Astrocyte of the cerebellum (primary cell): Measurements from ENCODE around the gene PRKACG.

Source experiments
- DNase-seq: peaks from one replicate; pipeline ENCODE4 v3.0.0-alpha.2; 2011; ENCODE audit warnings: low read depth
- H3K4me3 ChIP-seq: 2 replicates; pipeline ENCODE4 v1.5.1; 2011; ENCODE audit warnings: mild to moderate bottlenecking, low read depth, low read length, moderate library complexity
- CTCF ChIP-seq: IDR thresholded peaks from 2 replicates; pipeline ENCODE4 v1.5.1; 2012; ENCODE audit warnings: low read length, low read depth, moderate library complexity, mild to moderate bottlenecking; ENCODE audit errors: missing control alignments
- in situ Hi-C: cut with HindIII; loops from 2 replicates; pipeline ENCODE4 v1.10.0; 2017; ENCODE audit warnings: low sequenced_read_pairs

Gene PRKACG

DNA sequence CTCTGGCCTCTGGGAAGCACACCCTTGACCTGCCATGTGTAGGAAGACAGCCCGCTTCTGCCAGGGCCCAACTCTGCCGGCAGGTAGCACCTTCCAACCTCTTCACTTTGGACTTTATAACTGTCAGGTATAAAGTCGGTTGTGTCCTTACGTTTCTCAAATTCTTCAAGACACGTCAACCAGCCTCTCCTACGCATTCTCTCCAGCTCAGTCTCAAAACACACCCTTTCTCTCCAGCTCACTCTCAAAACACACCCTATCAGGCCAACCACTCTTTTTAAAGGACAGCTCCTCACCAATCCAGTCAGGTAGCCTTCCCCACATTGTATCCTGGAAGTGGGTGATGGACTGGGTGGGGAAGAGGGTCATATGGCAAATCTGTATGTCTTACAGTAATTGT is 35.2 kb upstream of the PRKACG start:
- DNase-seq = no peak
- TF ChIP-seq CTCF = no peak
- in situ Hi-C loops = no loop called here
- H3K4me3 ChIP-seq = no peak overlapping the region

DNA sequence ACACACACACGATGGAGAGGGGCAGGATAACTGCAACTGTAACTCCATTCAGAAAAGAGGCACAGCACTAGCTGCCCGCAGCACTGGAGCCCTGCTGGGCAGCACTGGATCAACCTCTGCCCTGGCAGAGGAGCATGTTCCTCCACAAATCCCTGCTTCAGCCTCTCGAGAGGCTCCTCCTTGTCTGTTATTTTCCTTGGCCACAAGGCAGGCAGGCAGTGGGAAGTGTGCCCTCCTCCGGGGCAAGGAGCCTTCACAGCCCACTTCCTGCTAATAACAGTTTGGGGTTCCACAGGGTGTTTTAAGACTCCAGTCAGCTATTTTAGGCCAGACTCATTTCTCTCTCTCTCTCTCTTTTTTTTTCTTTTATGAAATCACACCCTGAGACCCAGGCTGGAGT is 33.5 kb upstream of the PRKACG start:
- in situ Hi-C loops = no loop called here
- TF ChIP-seq CTCF = no peak
- H3K4me3 ChIP-seq = no peak overlapping the region
- no peak for DNase-seq

- H3K4me3 ChIP-seq = no peak overlapping the region
Measured at GRCh38 chr9:69046723-69047122, 32.8 kb upstream of the PRKACG start.

GRCh38 chr9:69045821-69046220 is 31.9 kb upstream of the PRKACG start:
- in situ Hi-C loops = no loop called here
- TF ChIP-seq CTCF = no peak
- no peak overlapping the region for H3K4me3 ChIP-seq
- no peak for DNase-seq

More at GRCh38 chr9:69046723-69047122, 32.8 kb upstream of the PRKACG start:
- no peak for DNase-seq
- TF ChIP-seq CTCF = no peak
- in situ Hi-C loops = no loop called here

- no peak overlapping the region for H3K4me3 ChIP-seq
- DNase-seq = no peak
- in situ Hi-C loops = no loop called here
- no peak for TF ChIP-seq CTCF
Measured at GRCh38 chr9:69044240-69045219, 30.6 kb upstream of the PRKACG start.

DNA sequence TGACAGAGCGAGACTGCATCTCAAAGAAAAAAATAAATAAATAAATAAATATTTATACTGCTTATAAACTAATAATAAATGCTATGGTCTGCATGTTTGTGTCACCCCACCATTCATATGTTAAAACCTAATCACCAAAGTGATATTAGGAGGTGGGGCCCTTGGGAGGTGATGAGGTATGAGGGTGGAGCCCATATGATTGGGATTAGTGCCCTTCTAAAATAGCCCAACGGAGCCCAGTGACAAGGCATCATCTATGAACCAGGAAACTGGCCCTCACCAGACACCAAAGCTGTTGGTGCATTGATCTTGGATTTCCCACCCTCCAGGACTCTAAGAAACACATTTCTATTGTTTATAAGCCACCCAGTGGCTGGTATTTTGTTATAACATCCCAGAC is 26.7 kb upstream of the PRKACG start:
- no peak for DNase-seq
- no peak for TF ChIP-seq CTCF
- H3K4me3 ChIP-seq = no peak overlapping the region
- in situ Hi-C loops = no loop called here
